WTC11 (cell line): Measurements from ENCODE around the gene SIGMAR1. TPM values are rescaled to one million over a fixed set of nuclear protein-coding genes. Genes with fewer than 3 reads are reported as not detected.
A peak's percentile ranks its signal among the peaks of the same experiment; 100 is the strongest.

Source experiments
- ATAC-seq: fragments of 200-7000 bp; cut with Tn5 transposase; 2 replicates; pipeline ENCODE4 v1.10.0; 2021; ENCODE audit warnings: mild to moderate bottlenecking, moderate library complexity
- CTCF ChIA-PET: fragments of 300-600 bp; sonication (Branson Sonifier 250); formaldehyde crosslinking; loops from one replicate; lab custom pipeline; 2021; ENCODE audit warnings: antibody characterized with exemption; lab: Charles Lee
- POLR2A ChIA-PET: fragments of 350-600 bp; sonication (Branson Sonifier 250); formaldehyde crosslinking; loops from one replicate; lab custom pipeline; 2021; ENCODE audit warnings: antibody characterized with exemption; lab: Charles Lee
- DNase-seq: peaks from one replicate; pipeline ENCODE4 v3.0.0; 2021; ENCODE audit warnings: low spot score
- H3K27ac Mint-ChIP-seq: 2 replicates; pipeline ENCODE4 v1.8.0; 2021; ENCODE audit warnings: mixed read lengths
- H3K27me3 Mint-ChIP-seq: 2 replicates; pipeline ENCODE4 v1.8.0; 2021; ENCODE audit warnings: low read depth, mild to moderate bottlenecking, moderate library complexity, mixed read lengths
- H3K36me3 Mint-ChIP-seq: 2 replicates; pipeline ENCODE4 v1.8.0; 2021; ENCODE audit warnings: mixed read lengths
- H3K4me1 Mint-ChIP-seq: 2 replicates; pipeline ENCODE4 v1.8.0; 2022; ENCODE audit warnings: mixed read lengths
- H3K4me3 Mint-ChIP-seq: 2 replicates; pipeline ENCODE4 v1.8.0; 2021; ENCODE audit warnings: mild to moderate bottlenecking, moderate library complexity, mixed read lengths
- H3K9me3 Mint-ChIP-seq: 2 replicates; pipeline ENCODE4 v1.8.0; 2021; ENCODE audit warnings: mixed read lengths
- AR ChIP-seq: fragments of 250-450 bp; sonication (Bioruptor Pico); IDR thresholded peaks from 2 replicates; pipeline ENCODE4 v1.9.0; 2021; ENCODE audit warnings: mild to moderate bottlenecking
- ATF1 ChIP-seq: sonication (generic); formaldehyde crosslinking; IDR thresholded peaks from 2 replicates; pipeline ENCODE4 v1.8.1; 2023; ENCODE audit warnings: mild to moderate bottlenecking, moderate library complexity, missing genetic modification reagents
- ATF6 ChIP-seq: sonication (generic); formaldehyde crosslinking; IDR thresholded peaks from 2 replicates; pipeline ENCODE4 v1.8.1; 2023; ENCODE audit warnings: mild to moderate bottlenecking, missing genetic modification reagents
- CBFB ChIP-seq: sonication (generic); formaldehyde crosslinking; IDR thresholded peaks from 2 replicates; pipeline ENCODE4 v1.8.1; 2022; ENCODE audit warnings: mild to moderate bottlenecking, low read depth, missing genetic modification reagents
- CREB1 ChIP-seq: sonication (generic); formaldehyde crosslinking; IDR thresholded peaks from 2 replicates; pipeline ENCODE4 v1.8.0; 2023; ENCODE audit warnings: mild to moderate bottlenecking, missing genetic modification reagents
- E2F1 ChIP-seq: sonication (generic); formaldehyde crosslinking; IDR thresholded peaks from 2 replicates; pipeline ENCODE4 v1.8.0; 2022; ENCODE audit warnings: mild to moderate bottlenecking, missing genetic modification reagents
- ELF4 ChIP-seq: sonication (generic); formaldehyde crosslinking; IDR thresholded peaks from 2 replicates; pipeline ENCODE4 v1.8.1; 2022; ENCODE audit warnings: low read depth, mild to moderate bottlenecking, moderate library complexity, missing genetic modification reagents
- ERG ChIP-seq: fragments of 250-450 bp; sonication (Bioruptor Pico); IDR thresholded peaks from 2 replicates; pipeline ENCODE4 v1.8.0; 2021; ENCODE audit warnings: mild to moderate bottlenecking
- ESRRA ChIP-seq: sonication (generic); formaldehyde crosslinking; IDR thresholded peaks from 2 replicates; pipeline ENCODE4 v1.8.1; 2022; ENCODE audit warnings: mild to moderate bottlenecking, missing genetic modification reagents, borderline replicate concordance
- FOXK1 ChIP-seq: sonication (generic); formaldehyde crosslinking; IDR thresholded peaks from 2 replicates; pipeline ENCODE4 v1.8.0; 2022; ENCODE audit warnings: mild to moderate bottlenecking, moderate library complexity, missing genetic modification reagents
- GABPB1 ChIP-seq: sonication (generic); formaldehyde crosslinking; IDR thresholded peaks from 2 replicates; pipeline ENCODE4 v1.8.1; 2023; ENCODE audit warnings: mild to moderate bottlenecking, missing genetic modification reagents
- IRF1 ChIP-seq: sonication (generic); formaldehyde crosslinking; IDR thresholded peaks from 2 replicates; pipeline ENCODE4 v1.8.0; 2023; ENCODE audit warnings: missing genetic modification reagents
- JAZF1 ChIP-seq: fragments of 250-450 bp; sonication (Bioruptor Pico); IDR thresholded peaks from 2 replicates; pipeline ENCODE4 v1.9.0; 2021; ENCODE audit warnings: moderate library complexity, mild to moderate bottlenecking, inconsistent platforms
- MYBL2 ChIP-seq: sonication (generic); formaldehyde crosslinking; IDR thresholded peaks from 2 replicates; pipeline ENCODE4 v1.8.1; 2023; ENCODE audit warnings: mild to moderate bottlenecking, moderate library complexity, missing genetic modification reagents
- NR1H2 ChIP-seq: sonication (generic); formaldehyde crosslinking; IDR thresholded peaks from 2 replicates; pipeline ENCODE4 v1.9.0; 2021; ENCODE audit warnings: mild to moderate bottlenecking, moderate library complexity, missing genetic modification reagents
- RELA ChIP-seq: sonication (generic); formaldehyde crosslinking; IDR thresholded peaks from 2 replicates; pipeline ENCODE4 v1.8.1; 2022; ENCODE audit warnings: missing genetic modification reagents, mild to moderate bottlenecking, borderline replicate concordance
- RORB ChIP-seq: fragments of 250-450 bp; sonication (Bioruptor Pico); IDR thresholded peaks from 2 replicates; pipeline ENCODE4 v1.9.0; 2021; ENCODE audit warnings: mild to moderate bottlenecking
- ZBTB43 ChIP-seq: sonication (generic); formaldehyde crosslinking; IDR thresholded peaks from 2 replicates; pipeline ENCODE4 v1.8.1; 2023; ENCODE audit warnings: mild to moderate bottlenecking, missing genetic modification reagents
- ZMAT4 ChIP-seq: fragments of 250-450 bp; sonication (Bioruptor Pico); IDR thresholded peaks from 2 replicates; pipeline ENCODE4 v1.9.0; 2021; ENCODE audit warnings: mild to moderate bottlenecking
- ZNF121 ChIP-seq: sonication (generic); formaldehyde crosslinking; IDR thresholded peaks from 2 replicates; pipeline ENCODE4 v1.8.0; 2023; ENCODE audit warnings: missing genetic modification reagents
- ZNF423 ChIP-seq: fragments of 250-450 bp; sonication (Bioruptor Pico); IDR thresholded peaks from 2 replicates; pipeline ENCODE4 v2.1.2; 2022; ENCODE audit warnings: mild to moderate bottlenecking, moderate library complexity
- ZNF671 ChIP-seq: fragments of 250-450 bp; sonication (Bioruptor Pico); IDR thresholded peaks from 2 replicates; pipeline ENCODE4 v1.8.0; 2021; ENCODE audit warnings: mild to moderate bottlenecking
- total RNA-seq: library from RNA; stranded (reverse); gene quantifications from 3 replicates; pipeline ENCODE4 v1.2.3, GENCODE V29; 2021

The SIGMAR1 gene
- total RNA-seq, 1 experiment from 2014 or later = 108 TPM

GRCh38 chr9:34599546-34599945 lies 38.0 kb downstream of the SIGMAR1 start (continued):
- TF ChIP-seq ATF6 (CRISPR knock-in tag) = no peak
- no peak for TF ChIP-seq ESRRA (CRISPR knock-in tag)
- no peak for TF ChIP-seq NR1H2
- no peak for TF ChIP-seq ZNF671 (CRISPR knock-in tag)

- Mint-ChIP-seq H3K27ac (no peak overlapping the region), H3K27me3 (peaks cover 54% of the 10 kb centered on the region), H3K36me3 (no peaks in the 10 kb centered on the region), H3K4me3 (no peak overlapping the region), H3K9me3 (no peaks in the 10 kb centered on the region), H3K4me1 (peaks cover 19% of the 10 kb centered on the region)
- POLR2A ChIA-PET = no interaction called here
- CTCF ChIA-PET = interaction anchor here (1.5 to 4.1 kb wide), 7 partner anchors 11 to 190 kb away, joined by 3 to 192 read pairs (median 28); partner anchors contain the start of gene ENHO
- ATAC-seq = no peak
- TF ChIP-seq ERG = no peak
- TF ChIP-seq MYBL2 (CRISPR knock-in tag) = no peak
- TF ChIP-seq ZBTB43 = no peak
- TF ChIP-seq ZMAT4 = no peak
- no peak for TF ChIP-seq GABPB1 (CRISPR knock-in tag)
- no peak for TF ChIP-seq CBFB
- no peak for TF ChIP-seq CREB1 (CRISPR knock-in tag)
- TF ChIP-seq RORB (CRISPR knock-in tag) = no peak
- no peak for TF ChIP-seq ELF4
- TF ChIP-seq ATF1 (CRISPR knock-in tag) = no peak
- TF ChIP-seq ZNF121 = no peak
- TF ChIP-seq JAZF1 (CRISPR knock-in tag) = no peak
- DNase-seq = no peak
These were observed 43.4 kb downstream of the SIGMAR1 start for GRCh38 chr9:34594177-34594576.

- Mint-ChIP-seq H3K4me1 (peaks cover 27% of the 10 kb centered on the region), H3K9me3 (no peaks in the 10 kb centered on the region), H3K4me3 (peak overlapping the region; percentile 47), H3K27ac (no peak overlapping the region), H3K27me3 (peaks cover 65% of the 10 kb centered on the region), H3K36me3 (no peaks in the 10 kb centered on the region)
- CTCF ChIA-PET = interaction anchor here (0.5 to 4.1 kb wide), 16 partner anchors 10 to 1197 kb away, joined by 3 to 192 read pairs (median 17); partner anchors contain the start of gene ENHO
- peak; percentile 29 for ATAC-seq
- DNase-seq = peak; percentile 70
- POLR2A ChIA-PET = no interaction called here
- TF ChIP-seq RELA = no peak
- no peak for TF ChIP-seq AR (CRISPR knock-in tag)
- TF ChIP-seq FOXK1 (CRISPR knock-in tag) = no peak
- TF ChIP-seq ZNF423 = no peak
- TF ChIP-seq E2F1 (CRISPR knock-in tag) = no peak
- no peak for TF ChIP-seq IRF1 (CRISPR knock-in tag)
- TF ChIP-seq ZMAT4 = no peak
- no peak for TF ChIP-seq ESRRA (CRISPR knock-in tag)
These were observed 44.5 kb downstream of the SIGMAR1 start for GRCh38 chr9:34592895-34593601.
